ENCODE data around the gene C4orf54.

C4orf54 gene

DNA sequence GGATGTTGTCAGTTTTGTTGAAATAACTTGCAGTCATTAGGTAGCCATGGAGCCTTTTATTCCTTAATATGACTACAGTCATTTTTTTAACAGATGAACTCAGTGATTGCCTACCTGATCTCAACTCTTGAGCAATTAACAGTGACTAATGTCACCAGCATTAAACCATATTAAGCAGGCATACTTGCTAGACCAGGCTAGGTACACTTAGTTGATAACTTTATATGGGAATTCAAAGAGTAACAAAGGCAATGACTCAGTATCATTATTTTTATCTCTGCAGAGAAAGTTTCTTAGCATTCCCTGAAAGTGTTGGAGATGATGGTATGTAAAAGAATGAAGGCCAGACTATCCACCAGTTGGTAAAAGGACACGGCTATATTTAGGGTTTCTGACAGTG lies at the start of gene C4orf54:
Gene C4orf54 (minus strand): TSS at position 31 of the 400 bp plus-strand sequence. CDS start 3,180 bp downstream, outside the sequence.
- no peak for DNase-seq (ENCODE audit: low spot score)
- TF ChIP-seq CTCF (IDR thresholded peaks at IDR 0.05; ENCODE audit: extremely low read depth, insufficient read depth, missing control alignments), result no peak
- in situ Hi-C loops (cut with MboI; ENCODE audit: low pct_unique_long_range_greater_than_20kb, low sequenced_read_pairs, unreplicated experiment), result no loop called here

- TF ChIP-seq CTCF (IDR thresholded peaks at IDR 0.05; ENCODE audit: extremely low read depth, insufficient read depth, missing control alignments), result no peak
- in situ Hi-C loops (cut with MboI; ENCODE audit: low pct_unique_long_range_greater_than_20kb, low sequenced_read_pairs, unreplicated experiment), result no loop called here
- DNase-seq (ENCODE audit: low spot score), result no peak
These were observed 48.3 kb upstream of the C4orf54 start for GRCh38 chr4:99705891-99706290.

- no peak for DNase-seq (ENCODE audit: low spot score)
- in situ Hi-C loops (cut with MboI; ENCODE audit: low pct_unique_long_range_greater_than_20kb, low sequenced_read_pairs, unreplicated experiment), result no loop called here
- no peak for TF ChIP-seq CTCF (IDR thresholded peaks at IDR 0.05; ENCODE audit: extremely low read depth, insufficient read depth, missing control alignments)
These were observed 39.2 kb upstream of the C4orf54 start for GRCh38 chr4:99696801-99697200.

GRCh38 chr4:99693140-99693539 lies 35.5 kb upstream of the C4orf54 start:
- in situ Hi-C loops (cut with MboI; ENCODE audit: low pct_unique_long_range_greater_than_20kb, low sequenced_read_pairs, unreplicated experiment), result no loop called here
- DNase-seq (ENCODE audit: low spot score), result no peak
- TF ChIP-seq CTCF (IDR thresholded peaks at IDR 0.05; ENCODE audit: extremely low read depth, insufficient read depth, missing control alignments), result no peak

DNA sequence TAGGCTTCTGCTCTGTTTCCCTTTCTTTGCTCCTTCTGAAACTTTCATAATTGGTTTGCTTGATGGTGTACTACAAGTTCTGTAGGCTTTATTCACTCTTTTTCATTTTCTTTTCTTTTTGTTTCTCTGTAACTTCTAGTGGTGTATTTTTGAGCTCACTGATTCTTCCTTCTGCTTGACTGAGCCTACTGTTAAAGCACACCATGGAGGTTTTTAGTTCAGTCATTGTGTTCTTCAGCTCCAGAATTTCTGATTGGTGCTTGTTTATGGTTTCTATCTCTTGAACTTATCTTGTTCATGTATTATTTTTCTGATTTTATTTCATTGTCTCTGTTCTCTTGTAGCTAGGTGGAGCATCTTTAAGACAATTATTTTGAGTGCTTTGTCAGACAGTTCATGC lies 33.4 kb upstream of the C4orf54 start:
- DNase-seq (ENCODE audit: low spot score), result no peak
- in situ Hi-C loops (cut with MboI; ENCODE audit: low pct_unique_long_range_greater_than_20kb, low sequenced_read_pairs, unreplicated experiment), result no loop called here
- no peak for TF ChIP-seq CTCF (IDR thresholded peaks at IDR 0.05; ENCODE audit: extremely low read depth, insufficient read depth, missing control alignments)

GRCh38 chr4:99690472-99690871 lies 32.8 kb upstream of the C4orf54 start:
- DNase-seq (ENCODE audit: low spot score), result no peak
- no peak for TF ChIP-seq CTCF (IDR thresholded peaks at IDR 0.05; ENCODE audit: extremely low read depth, insufficient read depth, missing control alignments)
- in situ Hi-C loops (cut with MboI; ENCODE audit: low pct_unique_long_range_greater_than_20kb, low sequenced_read_pairs, unreplicated experiment), result no loop called here

DNA sequence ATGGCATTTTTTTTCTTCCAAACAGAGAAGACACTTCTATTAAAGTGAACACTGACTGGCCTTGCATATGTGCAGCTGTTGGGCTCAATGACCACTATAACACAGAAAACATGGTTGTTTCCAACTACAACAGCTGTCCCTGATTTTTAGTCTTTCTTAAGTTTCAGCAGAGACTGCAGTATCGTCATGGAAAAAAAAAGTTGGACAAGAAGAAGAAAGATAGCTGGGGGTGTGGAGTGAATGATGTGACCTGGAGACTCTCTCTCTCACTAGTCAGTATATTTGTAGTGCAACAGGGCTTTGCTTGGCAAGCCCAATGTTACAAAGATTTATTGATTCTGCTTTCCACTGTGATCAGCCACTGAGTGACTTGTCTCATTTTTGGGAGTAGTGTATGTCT lies 29.5 kb upstream of the C4orf54 start:
- no peak for TF ChIP-seq CTCF (IDR thresholded peaks at IDR 0.05; ENCODE audit: extremely low read depth, insufficient read depth, missing control alignments)
- DNase-seq (ENCODE audit: low spot score), result no peak
- in situ Hi-C loops (cut with MboI; ENCODE audit: low pct_unique_long_range_greater_than_20kb, low sequenced_read_pairs, unreplicated experiment), result no loop called here

Measured in GM13977 (cell line).